ENCODE results near the gene NRAP.
"Not testable (repeated sequence)": the region's sequence is repeated elsewhere in the genome, so short reads cannot be mapped to it uniquely, and the experiment has no call there.

The NRAP gene

DNA sequence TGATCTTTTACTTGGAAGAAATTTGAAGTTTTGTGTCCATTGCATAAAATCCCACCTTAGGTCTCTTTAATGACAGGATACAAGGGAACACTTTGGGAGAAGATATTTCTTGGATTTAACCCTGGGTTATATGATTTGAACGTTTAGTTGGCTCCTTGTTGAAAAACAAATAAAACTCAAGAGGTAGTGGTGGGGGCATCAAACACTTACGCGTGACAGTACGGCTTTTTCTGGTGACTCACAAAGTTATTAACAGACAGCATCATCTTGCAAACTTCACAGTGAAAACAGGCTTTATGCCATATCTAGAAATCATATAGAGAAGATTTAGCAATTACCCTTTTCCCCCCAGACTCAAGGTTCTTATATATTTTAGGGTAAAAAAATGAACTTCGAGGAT, 699 bp downstream of the NRAP start:
- no peaks in the 10 kb centered on the region for H3K36me3 ChIP-seq (ENCODE audit: insufficient read depth, low read length)
- no peak overlapping the region for H2AFZ ChIP-seq (ENCODE audit: low read length)
- no peak overlapping the region for H3K4me2 ChIP-seq (ENCODE audit: low read length)
- H3K9me3 ChIP-seq (ENCODE audit: low read length), result no peaks in the 10 kb centered on the region
- TF ChIP-seq, protein P1, sequence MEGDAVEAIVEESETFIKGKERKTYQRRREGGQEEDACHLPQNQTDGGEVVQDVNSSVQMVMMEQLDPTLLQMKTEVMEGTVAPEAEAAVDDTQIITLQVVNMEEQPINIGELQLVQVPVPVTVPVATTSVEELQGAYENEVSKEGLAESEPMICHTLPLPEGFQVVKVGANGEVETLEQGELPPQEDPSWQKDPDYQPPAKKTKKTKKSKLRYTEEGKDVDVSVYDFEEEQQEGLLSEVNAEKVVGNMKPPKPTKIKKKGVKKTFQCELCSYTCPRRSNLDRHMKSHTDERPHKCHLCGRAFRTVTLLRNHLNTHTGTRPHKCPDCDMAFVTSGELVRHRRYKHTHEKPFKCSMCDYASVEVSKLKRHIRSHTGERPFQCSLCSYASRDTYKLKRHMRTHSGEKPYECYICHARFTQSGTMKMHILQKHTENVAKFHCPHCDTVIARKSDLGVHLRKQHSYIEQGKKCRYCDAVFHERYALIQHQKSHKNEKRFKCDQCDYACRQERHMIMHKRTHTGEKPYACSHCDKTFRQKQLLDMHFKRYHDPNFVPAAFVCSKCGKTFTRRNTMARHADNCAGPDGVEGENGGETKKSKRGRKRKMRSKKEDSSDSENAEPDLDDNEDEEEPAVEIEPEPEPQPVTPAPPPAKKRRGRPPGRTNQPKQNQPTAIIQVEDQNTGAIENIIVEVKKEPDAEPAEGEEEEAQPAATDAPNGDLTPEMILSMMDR (IDR thresholded peaks at IDR 0.05; ENCODE audit: low read length), result no peak
- TF ChIP-seq EZH2 (IDR thresholded peaks at IDR 0.05; ENCODE audit: borderline replicate concordance, low read length), result no peak
- H3K27me3 ChIP-seq (ENCODE audit: insufficient read depth, low read length), result no peaks in the 10 kb centered on the region; the same call in 1 of the 2 replicates
- no peaks in the 10 kb centered on the region for H3F3A ChIP-seq (ENCODE audit: insufficient read depth, low read length)
- no peak overlapping the region for H3K9ac ChIP-seq (ENCODE audit: low read length)
- H3K79me2 ChIP-seq (ENCODE audit: insufficient read depth, low read length), result no peaks in the 10 kb centered on the region
- H3K9me2 ChIP-seq (ENCODE audit: low read depth, low read length), result no peaks in the 10 kb centered on the region
- H4K20me1 ChIP-seq (ENCODE audit: insufficient read depth, low read length), result no peaks in the 10 kb centered on the region
- H3K27ac ChIP-seq (ENCODE audit: low read depth, low read length, poor library complexity, severe bottlenecking), result no peak overlapping the region
- no peaks in the 10 kb centered on the region for H3K4me1 ChIP-seq (ENCODE audit: insufficient read depth, low read length, severe bottlenecking)
- H3K4me3 ChIP-seq (ENCODE audit: low read depth, low read length, poor library complexity, severe bottlenecking), result no peak overlapping the region

DNA sequence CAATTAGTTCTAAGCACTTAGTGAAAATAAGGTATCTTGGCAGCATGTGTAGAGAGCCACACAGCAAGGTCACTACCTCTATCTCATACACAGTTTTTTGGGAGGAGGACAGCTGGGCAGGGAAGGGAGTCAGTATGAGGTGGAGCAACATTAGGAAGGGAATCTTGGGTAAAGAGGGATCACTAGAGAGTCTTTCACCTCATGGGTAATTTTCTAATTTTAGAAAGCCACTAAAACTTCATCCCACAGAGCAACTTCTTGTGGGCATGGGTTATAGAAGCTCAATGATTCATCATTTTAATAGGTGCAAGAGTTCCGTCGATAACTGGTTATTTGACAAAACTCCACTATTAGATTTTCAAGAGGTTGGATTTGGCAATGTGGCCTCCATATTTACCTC, 2.5 kb downstream of the NRAP start:
- no peaks in the 10 kb centered on the region; the same call in 1 of the 2 replicates for H3K27me3 ChIP-seq (ENCODE audit: insufficient read depth, low read length)
- H3K36me3 ChIP-seq (ENCODE audit: insufficient read depth, low read length), result no peaks in the 10 kb centered on the region
- TF ChIP-seq EZH2 (IDR thresholded peaks at IDR 0.05; ENCODE audit: borderline replicate concordance, low read length), result no peak
- no peaks in the 10 kb centered on the region for H3K9me3 ChIP-seq (ENCODE audit: low read length)
- H3K4me2 ChIP-seq (ENCODE audit: low read length), result no peak overlapping the region
- H3K79me2 ChIP-seq (ENCODE audit: insufficient read depth, low read length), result no peaks in the 10 kb centered on the region
- H3K4me3 ChIP-seq (ENCODE audit: low read depth, low read length, poor library complexity, severe bottlenecking), result no peak overlapping the region
- no peaks in the 10 kb centered on the region for H3F3A ChIP-seq (ENCODE audit: insufficient read depth, low read length)
- H3K9me2 ChIP-seq (ENCODE audit: low read depth, low read length), result no peaks in the 10 kb centered on the region
- no peak overlapping the region for H2AFZ ChIP-seq (ENCODE audit: low read length)
- no peaks in the 10 kb centered on the region for H4K20me1 ChIP-seq (ENCODE audit: insufficient read depth, low read length)
- no peaks in the 10 kb centered on the region for H3K4me1 ChIP-seq (ENCODE audit: insufficient read depth, low read length, severe bottlenecking)
- H3K27ac ChIP-seq (ENCODE audit: low read depth, low read length, poor library complexity, severe bottlenecking), result no peak overlapping the region
- no peak overlapping the region for H3K9ac ChIP-seq (ENCODE audit: low read length)

DNA sequence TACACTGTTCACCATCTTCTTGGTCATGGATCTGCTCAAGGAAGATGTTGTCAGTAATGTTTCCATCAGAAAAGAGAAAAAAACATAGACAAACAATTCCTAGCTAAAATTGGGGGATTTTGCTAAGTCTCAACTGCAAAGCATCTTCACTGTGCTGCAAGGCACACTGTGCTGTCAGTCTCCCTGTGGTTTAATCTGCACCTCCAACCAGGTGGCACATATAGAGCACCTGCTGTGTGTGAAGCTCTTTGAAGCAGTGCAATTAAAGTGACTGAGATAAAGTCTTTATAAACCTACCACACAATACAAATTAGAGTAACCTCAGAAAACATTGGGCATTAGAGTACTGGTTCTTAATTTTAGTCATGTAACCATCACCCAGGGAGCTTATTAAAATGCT, 6.3 kb downstream of the NRAP start:
- Histone ChIP-seq H3F3A (ENCODE audit: insufficient read depth, low read length) (no peaks in the 10 kb centered on the region), H3K36me3 (ENCODE audit: insufficient read depth, low read length) (no peaks in the 10 kb centered on the region), H3K4me2 (ENCODE audit: low read length) (no peak overlapping the region), H3K9me3 (ENCODE audit: low read length) (no peaks in the 10 kb centered on the region), H3K79me2 (ENCODE audit: insufficient read depth, low read length) (no peaks in the 10 kb centered on the region), H3K9ac (ENCODE audit: low read length) (no peak overlapping the region), H2AFZ (ENCODE audit: low read length) (no peak overlapping the region), H4K20me1 (ENCODE audit: insufficient read depth, low read length) (no peaks in the 10 kb centered on the region), H3K4me3 (ENCODE audit: low read depth, low read length, poor library complexity, severe bottlenecking) (no peak overlapping the region), H3K4me1 (ENCODE audit: insufficient read depth, low read length, severe bottlenecking) (no peaks in the 10 kb centered on the region), H3K27me3 (ENCODE audit: insufficient read depth, low read length) (no peaks in the 10 kb centered on the region; the same call in 1 of the 2 replicates), H3K9me2 (ENCODE audit: low read depth, low read length) (no peaks in the 10 kb centered on the region), H3K27ac (ENCODE audit: low read depth, low read length, poor library complexity, severe bottlenecking) (no peak overlapping the region)
- TF ChIP-seq, protein P1 (IDR thresholded peaks at IDR 0.05; ENCODE audit: low read length), result no peak
- TF ChIP-seq EZH2 (IDR thresholded peaks at IDR 0.05; ENCODE audit: borderline replicate concordance, low read length), result no peak

DNA sequence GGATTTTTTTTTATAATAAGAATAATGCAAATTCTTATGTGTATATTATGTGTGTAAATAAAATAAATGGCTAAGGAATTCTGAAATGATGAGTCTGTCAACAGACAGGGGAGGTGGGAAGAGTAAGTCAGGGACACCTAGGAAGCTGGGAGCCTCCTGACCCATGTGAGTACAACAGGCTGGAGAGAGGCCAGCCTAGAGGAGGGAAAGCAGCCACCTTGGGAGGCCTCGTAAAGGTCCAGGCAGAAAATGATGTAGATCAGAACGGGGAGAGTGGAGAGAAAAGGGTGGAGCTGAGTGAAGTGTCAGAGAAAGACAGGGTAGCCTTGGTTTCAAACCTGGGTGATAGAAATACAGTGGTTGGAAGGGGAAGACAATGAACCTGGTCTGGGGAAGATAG, 6.9 kb downstream of the NRAP start:
- Histone ChIP-seq H3K79me2 (ENCODE audit: insufficient read depth, low read length) (no peaks in the 10 kb centered on the region), H3K4me3 (ENCODE audit: low read depth, low read length, poor library complexity, severe bottlenecking) (no peak overlapping the region), H3F3A (ENCODE audit: insufficient read depth, low read length) (no peaks in the 10 kb centered on the region), H3K9me3 (ENCODE audit: low read length) (no peaks in the 10 kb centered on the region), H3K9ac (ENCODE audit: low read length) (no peak overlapping the region), H3K9me2 (ENCODE audit: low read depth, low read length) (no peaks in the 10 kb centered on the region), H4K20me1 (ENCODE audit: insufficient read depth, low read length) (no peaks in the 10 kb centered on the region), H3K27me3 (ENCODE audit: insufficient read depth, low read length) (no peaks in the 10 kb centered on the region; the same call in 1 of the 2 replicates), H3K36me3 (ENCODE audit: insufficient read depth, low read length) (no peaks in the 10 kb centered on the region), H3K4me1 (ENCODE audit: insufficient read depth, low read length, severe bottlenecking) (no peaks in the 10 kb centered on the region), H3K27ac (ENCODE audit: low read depth, low read length, poor library complexity, severe bottlenecking) (no peak overlapping the region), H2AFZ (ENCODE audit: low read length) (no peak overlapping the region), H3K4me2 (ENCODE audit: low read length) (no peak overlapping the region)
- no peak for TF ChIP-seq EZH2 (IDR thresholded peaks at IDR 0.05; ENCODE audit: borderline replicate concordance, low read length)
- TF ChIP-seq, protein P1 (IDR thresholded peaks at IDR 0.05; ENCODE audit: low read length), result no peak

DNA sequence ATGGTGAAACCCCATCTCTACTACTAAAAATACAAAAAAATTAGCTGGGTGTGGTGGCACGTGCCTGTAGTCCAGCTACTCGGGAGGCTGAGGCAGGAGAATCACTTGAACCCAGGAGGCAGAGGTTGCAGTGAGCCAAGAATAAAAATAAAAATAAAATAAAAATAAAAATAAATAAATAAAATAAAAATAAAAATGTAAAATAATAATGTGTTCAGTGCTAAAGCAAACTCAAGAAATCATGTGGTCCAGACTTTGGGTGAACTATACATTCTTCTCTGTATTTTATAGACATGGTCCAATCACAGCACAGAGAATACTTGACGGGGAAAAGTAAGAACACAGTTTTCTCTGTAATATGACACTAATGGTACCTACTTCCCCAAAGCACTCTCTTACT, 11.4 kb downstream of the NRAP start:
- H3K4me3 ChIP-seq (ENCODE audit: low read depth, low read length, poor library complexity, severe bottlenecking); H2AFZ ChIP-seq (ENCODE audit: low read length); H3K9ac ChIP-seq (ENCODE audit: low read length); H3K4me2 ChIP-seq (ENCODE audit: low read length); H3K27me3 ChIP-seq (ENCODE audit: insufficient read depth, low read length); H3K9me2 ChIP-seq (ENCODE audit: low read depth, low read length); H4K20me1 ChIP-seq (ENCODE audit: insufficient read depth, low read length); H3F3A ChIP-seq (ENCODE audit: insufficient read depth, low read length); H3K4me1 ChIP-seq (ENCODE audit: insufficient read depth, low read length, severe bottlenecking); H3K27ac ChIP-seq (ENCODE audit: low read depth, low read length, poor library complexity, severe bottlenecking); H3K36me3 ChIP-seq (ENCODE audit: insufficient read depth, low read length); H3K79me2 ChIP-seq (ENCODE audit: insufficient read depth, low read length); H3K9me3 ChIP-seq (ENCODE audit: low read length): not testable (repeated sequence)
